Gastrocnemius medialis (tissue), 4 donors: ENCODE results near the gene FBXL17. TPM values are rescaled to one million over a fixed set of nuclear protein-coding genes. Genes with fewer than 3 reads are reported as not detected.

Experiments
- ATAC-seq, 2 donors: fragments of 150-250 bp; one replicate each; pipeline ENCODE4 v1.9.1; 2016
- DNase-seq, 2 donors: peaks; one replicate each; pipeline ENCODE4 v3.0.0-alpha.2; 2019
- H3K27ac ChIP-seq, 4 donors: fragments of 200-600 bp; sonication (generic); 1 replicate in 1 of 4; 2 replicates in 3 of 4; pipeline ENCODE4 v1.5.1; 2016 to 2018; ENCODE audit warnings: mild to moderate bottlenecking in 2 of 4, moderate library complexity in 1 of 4
- H3K27me3 ChIP-seq, 3 donors: fragments of 200-600 bp; sonication (generic) in 2 of 3; 1 replicate in 1 of 3; 2 replicates in 2 of 3; pipeline versions ENCODE4 v1.5.1 to v1.6.0; 2016 to 2019; ENCODE audit warnings: mild to moderate bottlenecking in 1 of 3, moderate library complexity in 1 of 3
- H3K36me3 ChIP-seq, 2 donors: fragments of 200-600 bp; sonication (generic) in 1 of 2; one replicate each; pipeline ENCODE4 v1.5.1; 2017 to 2018
- H3K4me1 ChIP-seq, 2 donors: fragments of 200-600 bp; sonication (generic) in 1 of 2; one replicate each; pipeline ENCODE4 v1.5.1; 2016 to 2017; ENCODE audit warnings: mild to moderate bottlenecking in 2 of 2
- H3K4me3 ChIP-seq, 4 donors: fragments of 200-600 bp; sonication (generic) in 3 of 4; 1 replicate in 1 of 4; 2 replicates in 3 of 4; pipeline ENCODE4 v1.5.1; 2016 to 2019; ENCODE audit warnings: mild to moderate bottlenecking in 2 of 4
- H3K9me3 ChIP-seq, 3 donors: fragments of 200-600 bp; sonication (generic) in 2 of 3; 1 replicate in 1 of 3; 2 replicates in 2 of 3; pipeline ENCODE4 v1.5.1; 2016 to 2019
- CTCF ChIP-seq, 5 experiments: fragments of 450-650 bp in 3 of 5; fragments of 200-600 bp in 2 of 5; sonication (generic) in 2 of 5; IDR thresholded peaks in 4 of 5; conservative IDR thresholded peaks in 1 of 5; 1 replicate in 4 of 5; 2 replicates in 1 of 5; pipeline ENCODE4 v1.5.1; 2016 to 2019; ENCODE audit warnings: antibody characterized with exemption in 5 of 5, mild to moderate bottlenecking in 3 of 5, moderate library complexity in 3 of 5
- POLR2A ChIP-seq, 2 donors: fragments of 450-650 bp; IDR thresholded peaks; one replicate each; pipeline ENCODE4 v1.6.1; 2017; ENCODE audit warnings: antibody characterized with exemption in 2 of 2, mild to moderate bottlenecking in 2 of 2, moderate library complexity in 2 of 2
- in situ Hi-C, 4 donors: fragments of 200-750 bp; cut with MboI; loops; one replicate each; pipeline versions ENCODE4 v1.15.0 to v1.8.0; 2017; ENCODE audit warnings: low sequenced_read_pairs in 4 of 4
- intact Hi-C: fragments of 100-400 bp; cut with DNase I; formaldehyde crosslinking; loops from one replicate; pipeline ENCODE4 v1.15.1; 2023; ENCODE audit warnings: low total_unique reads
- total RNA-seq, 4 donors: library from RNA; depleted of rRNA; stranded (reverse); fragments of >200 nt; gene quantifications; one replicate each; pipeline versions ENCODE4 v1.1.0 to v1.2.3, GENCODE V29; 2016

The FBXL17 gene
- total RNA-seq, 4 donors from 2014 or later, result 23.3 to 33.4 (median 26.9) TPM

GRCh38 chr5:108233617-108234155 is 148.2 kb downstream of the FBXL17 start:
- ATAC-seq, result no peak
- in situ Hi-C loops, result no loop called here

DNA sequence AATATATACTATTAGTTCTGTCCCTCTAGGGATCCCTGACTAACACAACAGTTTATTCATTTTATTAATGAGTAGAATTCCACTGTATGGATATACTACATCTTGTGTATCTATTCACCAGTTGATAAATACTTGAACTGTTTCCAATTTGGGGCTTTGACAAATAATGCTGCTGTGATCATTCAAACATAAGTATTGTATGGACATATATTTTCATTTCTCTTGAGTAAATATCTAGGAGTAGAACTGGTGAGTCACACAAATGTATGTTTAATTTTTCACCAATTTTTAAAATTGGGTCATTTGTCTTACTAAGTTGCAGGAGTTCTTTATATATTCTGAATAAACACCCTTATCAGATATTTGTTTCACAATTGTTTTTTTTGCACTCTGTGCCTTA is 149.1 kb downstream of the FBXL17 start:
- no peak for ATAC-seq
- H3K27ac ChIP-seq, result no peak overlapping the region
- in situ Hi-C loops, result no loop called here
- intact Hi-C loops, result no loop called here
- TF ChIP-seq CTCF (IDR thresholded peaks at IDR 0.05 in 4 of 5, conservative IDR thresholded peaks at IDR 0.05 in 1 of 5), result no peak
- TF ChIP-seq POLR2A (IDR thresholded peaks at IDR 0.05), result no peak
- H3K36me3 ChIP-seq, result no peaks in the 10 kb centered on the region
- H3K4me3 ChIP-seq, result no peak overlapping the region
- DNase-seq, result no peak
- H3K4me1 ChIP-seq, result no peaks in the 10 kb centered on the region
- H3K27me3 ChIP-seq, result no peaks in the 10 kb centered on the region
- no peaks in the 10 kb centered on the region for H3K9me3 ChIP-seq

More at GRCh38 chr5:108233617-108234155, 148.2 kb downstream of the FBXL17 start:
- Histone ChIP-seq H3K27me3 (no peaks in the 10 kb centered on the region), H3K4me3 (no peak overlapping the region), H3K9me3 (no peaks in the 10 kb centered on the region), H3K4me1 (no peaks in the 10 kb centered on the region), H3K27ac (no peak overlapping the region), H3K36me3 (no peaks in the 10 kb centered on the region)
- TF ChIP-seq POLR2A (IDR thresholded peaks at IDR 0.05) (no peak), CTCF (IDR thresholded peaks at IDR 0.05 in 4 of 5, conservative IDR thresholded peaks at IDR 0.05 in 1 of 5) (no peak)
- DNase-seq, result no peak
- intact Hi-C loops, result no loop called here

DNA sequence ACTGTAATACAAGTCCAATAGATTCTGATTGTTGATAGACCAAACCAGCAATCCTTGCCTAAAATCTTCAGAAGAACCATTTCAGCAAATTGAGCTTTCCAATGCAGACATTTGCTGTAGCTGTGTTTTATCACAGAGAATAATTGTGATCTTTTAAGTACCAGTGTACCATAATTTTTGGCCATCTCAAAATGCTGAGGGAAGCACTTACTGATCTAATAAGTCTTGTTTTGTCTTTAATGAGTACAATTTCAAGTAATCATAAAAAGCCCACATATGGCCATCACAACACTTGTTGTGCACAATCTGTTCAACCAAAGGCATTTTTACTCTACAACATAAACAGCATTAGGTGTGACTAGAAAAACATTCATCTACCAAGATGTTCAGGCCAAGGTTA is 159.9 kb downstream of the FBXL17 start:
- H3K9me3 ChIP-seq, result no peaks in the 10 kb centered on the region
- H3K27ac ChIP-seq, result no peak overlapping the region
- no peaks in the 10 kb centered on the region for H3K4me1 ChIP-seq
- in situ Hi-C loops, result no loop called here
- intact Hi-C loops, result no loop called here
- no peak for ATAC-seq
- no peak overlapping the region for H3K4me3 ChIP-seq
- no peaks in the 10 kb centered on the region for H3K36me3 ChIP-seq
- no peaks in the 10 kb centered on the region for H3K27me3 ChIP-seq
- TF ChIP-seq POLR2A (IDR thresholded peaks at IDR 0.05) (no peak), CTCF (IDR thresholded peaks at IDR 0.05 in 4 of 5, conservative IDR thresholded peaks at IDR 0.05 in 1 of 5) (no peak)
- no peak for DNase-seq

DNA sequence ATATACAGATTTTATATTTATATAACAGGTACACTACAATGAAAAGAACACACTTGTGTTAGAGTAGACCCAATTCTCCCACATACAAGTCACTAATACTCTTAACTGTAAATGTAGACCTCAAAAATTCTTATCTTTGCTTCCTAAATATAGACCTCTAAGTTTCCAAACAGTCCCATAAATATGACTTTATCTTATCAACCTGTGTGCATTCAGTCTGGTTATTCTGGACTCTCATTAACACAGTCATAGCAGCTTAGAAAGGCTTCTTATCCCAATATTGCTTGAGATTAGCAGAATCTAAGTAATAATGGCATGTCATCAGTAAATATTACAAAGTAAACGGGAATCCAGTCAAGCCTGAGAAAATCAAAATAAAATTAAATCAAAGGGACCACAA is 161.1 kb downstream of the FBXL17 start:
- H3K27me3 ChIP-seq, result no peaks in the 10 kb centered on the region
- intact Hi-C loops, result no loop called here
- no peaks in the 10 kb centered on the region for H3K36me3 ChIP-seq
- in situ Hi-C loops, result no loop called here
- H3K27ac ChIP-seq, result no peak overlapping the region
- no peak for ATAC-seq
- TF ChIP-seq CTCF (IDR thresholded peaks at IDR 0.05 in 4 of 5, conservative IDR thresholded peaks at IDR 0.05 in 1 of 5) (no peak), POLR2A (IDR thresholded peaks at IDR 0.05) (no peak)
- no peaks in the 10 kb centered on the region for H3K9me3 ChIP-seq
- no peaks in the 10 kb centered on the region for H3K4me1 ChIP-seq
- H3K4me3 ChIP-seq, result no peak overlapping the region
- no peak for DNase-seq

- in situ Hi-C loops, result no loop called here
- no peak overlapping the region for H3K4me3 ChIP-seq
- no peak for ATAC-seq
- no peaks in the 10 kb centered on the region for H3K4me1 ChIP-seq
- H3K36me3 ChIP-seq, result peaks cover 0 to 5% of the 10 kb centered on the region in 2 donors
- TF ChIP-seq POLR2A (IDR thresholded peaks at IDR 0.05) (no peak), CTCF (IDR thresholded peaks at IDR 0.05 in 4 of 5, conservative IDR thresholded peaks at IDR 0.05 in 1 of 5) (no peak)
- no peak for DNase-seq
- H3K9me3 ChIP-seq, result no peaks in the 10 kb centered on the region
- no peaks in the 10 kb centered on the region for H3K27me3 ChIP-seq
- intact Hi-C loops, result no loop called here
- H3K27ac ChIP-seq, result no peak overlapping the region
These were observed 165.0 kb downstream of the FBXL17 start for GRCh38 chr5:108216890-108217289.
